ENCODE data around the gene NTHL1.

GRCh38 chr16:2025251-2025650, 22.4 kb downstream of the NTHL1 start:
- TF ChIP-seq POLR2A (IDR thresholded peaks at IDR 0.05) (no peak), CTCF (IDR thresholded peaks at IDR 0.05) (no peak), EP300 (IDR thresholded peaks at IDR 0.05) (no peak)

All from ovary (tissue), 3 donors.